HepG2 (cell line): ENCODE data around the gene UBAP2. TPM values are rescaled to one million over a fixed set of nuclear protein-coding genes. Genes with fewer than 3 reads are reported as not detected.

Source experiments
- ATAC-seq: fragments of 200-7000 bp; cut with Tn5 transposase; 3 replicates; pipeline ENCODE4 v1.9.1; 2020; ENCODE audit warnings: mild to moderate bottlenecking, moderate library complexity
- BruUV-seq: library from RNA; stranded (reverse); fragments of 400-500 nt; replicated peaks from 2 replicates; lab custom pipeline; 2021; lab: Mats Ljungman, UMichigan
- CTCF ChIA-PET: fragments of 300-600 bp; formaldehyde crosslinking; extraction: SDS; loops from one replicate; lab custom pipeline; 2021; ENCODE audit warnings: low total read pairs, inconsistent platforms, low intra/inter-chr PET ratio; lab: Yijun Ruan, JAX
- POLR2A ChIA-PET: fragments of 350-600 bp; sonication (Branson Sonifier 250); formaldehyde crosslinking; loops from one replicate; lab custom pipeline; 2020; ENCODE audit warnings: antibody characterized with exemption, inconsistent platforms; lab: Yijun Ruan, JAX
- DNase-seq: peaks from one replicate; pipeline ENCODE4 v3.0.0-alpha.2; 2015; ENCODE audit warnings: low spot score
- FAIRE-seq: peaks from 3 replicates; lab custom pipeline; 2011; peaks lifted over from hg19 to GRCh38; lab: Jason Lieb, UNC
- H2AFZ ChIP-seq: one replicate; pipeline ENCODE4 v1.6.1; 2011; ENCODE audit warnings: low read length, inconsistent platforms
- H3K27ac ChIP-seq: fragments of 300-600 bp; 3 replicates; pipeline ENCODE4 v1.8.0; 2011; ENCODE audit warnings: mixed run types, mild to moderate bottlenecking, mixed read lengths, low read length, inconsistent platforms; ENCODE audit not compliant: insufficient read depth; ENCODE audit errors: extremely low read length
- H3K27me3 ChIP-seq, 2 experiments: fragments of 200-600 bp in 1 of 2; 2 replicates in 1 of 2; 3 replicates in 1 of 2; pipeline versions ENCODE4 v1.6.0 to v1.8.0; 2011; ENCODE audit warnings: low read length in 2 of 2, mild to moderate bottlenecking in 2 of 2, moderate library complexity in 2 of 2, inconsistent platforms in 1 of 2; ENCODE audit not compliant: insufficient read depth in 2 of 2, control insufficient read depth in 1 of 2
- H3K36me3 ChIP-seq, 2 experiments: fragments of 200-600 bp in 1 of 2; replicated peaks in 1 of 2; 2 replicates in 1 of 2; 3 replicates in 1 of 2; pipeline versions ENCODE4 v1.5.1 to v1.8.0; 2011; ENCODE audit warnings: low read length in 2 of 2, inconsistent platforms in 1 of 2; ENCODE audit not compliant: insufficient read depth in 2 of 2, control insufficient read depth in 1 of 2
- H3K4me1 ChIP-seq: 2 replicates; pipeline ENCODE4 v1.5.1; 2012; ENCODE audit warnings: low read length, inconsistent platforms; ENCODE audit not compliant: insufficient read depth
- H3K4me2 ChIP-seq: 2 replicates; pipeline ENCODE4 v1.6.0; 2011; ENCODE audit warnings: low read depth, low read length, inconsistent platforms
- H3K4me3 ChIP-seq, 3 experiments: fragments of 200-600 bp in 1 of 3; sonication (generic), shearing (Covaris generic) in 1 of 3; replicated peaks in 1 of 3; 2 replicates each; pipeline ENCODE4 v1.5.1; 2011 to 2016; ENCODE audit warnings: low read length in 3 of 3, inconsistent platforms in 2 of 3, low read depth in 2 of 3, mild to moderate bottlenecking in 2 of 3, control low read depth in 1 of 3, mixed read lengths in 1 of 3; ENCODE audit not compliant: insufficient read depth in 1 of 3
- H3K79me2 ChIP-seq: one replicate; pipeline ENCODE4 v1.6.1; 2011; ENCODE audit warnings: low read length, inconsistent platforms; ENCODE audit not compliant: insufficient read depth
- H3K9ac ChIP-seq: 2 replicates; pipeline ENCODE4 v1.6.0; 2011; ENCODE audit warnings: mild to moderate bottlenecking, low read depth, low read length, inconsistent platforms; ENCODE audit not compliant: insufficient read depth
- H3K9me3 ChIP-seq: 2 replicates; pipeline ENCODE4 v1.5.1; 2012; ENCODE audit warnings: mild to moderate bottlenecking, low read length
- H4K20me1 ChIP-seq: 2 replicates; pipeline ENCODE4 v1.6.0; 2011; ENCODE audit warnings: inconsistent platforms, mild to moderate bottlenecking, low read length, moderate library complexity; ENCODE audit not compliant: insufficient read depth
- AGO2 ChIP-seq: fragments of 200-400 bp; formaldehyde crosslinking; optimal IDR thresholded peaks from 2 replicates; pipeline ENCODE3; 2017; ENCODE audit warnings: mild to moderate bottlenecking, low read depth, low read length, moderate library complexity
- NFYC ChIP-seq: IDR thresholded peaks from 2 replicates; pipeline ENCODE4 v1.6.1; 2016; ENCODE audit warnings: missing genetic modification reagents, missing compliant biosample characterization
- POLR2A ChIP-seq, 2 experiments: IDR thresholded peaks; 2 replicates each; pipeline ENCODE4 v1.6.1; 2011; ENCODE audit warnings: low read depth in 2 of 2, low read length in 2 of 2, mild to moderate bottlenecking in 1 of 2, moderate library complexity in 1 of 2; ENCODE audit not compliant: insufficient read depth in 1 of 2
- ZNF775 ChIP-seq: sonication (generic); formaldehyde crosslinking; IDR thresholded peaks from 2 replicates; pipeline ENCODE4 v1.4.0; 2020; ENCODE audit warnings: missing genetic modification reagents, mild to moderate bottlenecking, moderate library complexity, borderline replicate concordance
- WGBS: methylation state at CpG from one replicate; pipeline ENCODE4 v1.1.6; 2017; ENCODE audit warnings: low lambda C conversion rate; 5-methylcytosine and 5-hydroxymethylcytosine counted together
- in situ Hi-C: cut with HindIII; loops from 2 replicates; pipeline ENCODE4 v1.10.0; 2017; ENCODE audit warnings: low pct_unique_long_range_greater_than_20kb; ENCODE audit not compliant: extremely low pct_ligation_motif_present
- intact Hi-C: fragments of 100-400 bp; cut with micrococcal nuclease; formaldehyde crosslinking; loops from one replicate; pipeline ENCODE4 v1.10.0; 2022; ENCODE audit not compliant: unreplicated experiment
- polyA plus RNA-seq, 8 experiments: library from polyadenylated mRNA; depleted of rRNA in 3 of 8; stranded (reverse) in 7 of 8; unstranded in 1 of 8; fragments of >200 nt; fragmentation: Illumina TruSeq in 4 of 8; extraction: Trizol in 4 of 8; gene quantifications; 2 replicates each; pipeline versions ENCODE4 v1.2.1 to v1.2.3, GENCODE V29; 2011 to 2016; ENCODE audit warnings: low read depth in 4 of 8, missing spikeins in 1 of 8, mixed read lengths in 1 of 8; ENCODE audit not compliant: insufficient read depth in 1 of 8
- total RNA-seq, 5 experiments: library from RNA; depleted of rRNA; stranded (reverse); fragments of >200 nt; fragmentation: Illumina TruSeq; extraction: Trizol; gene quantifications; 2 replicates each; pipeline ENCODE4 v1.2.3, GENCODE V29; 2016; ENCODE audit warnings: low read depth in 1 of 5

Gene UBAP2
- total and polyA plus RNA-seq, 2 of the 13 experiments (the other 11 are each of a cell fraction or from before 2014, with no cell fraction given): 19.0 to 22.0 TPM

- no peak overlapping the region for H3K9ac ChIP-seq
- H3K27me3 ChIP-seq: no peaks in the 10 kb centered on the region
- H3K36me3 ChIP-seq: peaks cover 66 to 98% of the 10 kb centered on the region in 2 experiments
- peaks cover 14% of the 10 kb centered on the region for H3K4me1 ChIP-seq
- no peak overlapping the region for H3K4me3 ChIP-seq
- no peak overlapping the region for H3K4me2 ChIP-seq
- no peaks in the 10 kb centered on the region; the same call in 1 of the 2 replicates for H4K20me1 ChIP-seq
- intact Hi-C loops (no loop called here), in situ Hi-C loops (no loop called here)
- no TSS peak for BruUV-seq
- WGBS: 98% methylated on average over 5 of the region's 14 CpGs
- DNase-seq (no peak), ATAC-seq (no peak), FAIRE-seq (no peak)
- no peaks in the 10 kb centered on the region for H3K79me2 ChIP-seq
- H3K9me3 ChIP-seq: no peaks in the 10 kb centered on the region
- H3K27ac ChIP-seq: no peak overlapping the region
- no peak overlapping the region for H2AFZ ChIP-seq
- POLR2A ChIA-PET: no interaction called here
- no peak for TF ChIP-seq NFYC (CRISPR knock-in tag)
- TF ChIP-seq AGO2: peak; percentile 28
- CTCF ChIA-PET: interaction anchor here (1.0 to 1.5 kb wide), 2 partner anchors 99 to 150 kb away, joined by 3 to 6 read pairs; no protein-coding TSS in a partner anchor
Observed at GRCh38 chr9:33923998-33924701, 124.5 kb downstream of the UBAP2 start.

- intact Hi-C loops: no loop called here
- POLR2A ChIA-PET: no interaction called here
- no TSS peak for BruUV-seq
Observed at GRCh38 chr9:33923079-33923478, 125.6 kb downstream of the UBAP2 start.

More at GRCh38 chr9:33923079-33923478, 125.6 kb downstream of the UBAP2 start:
- CTCF ChIA-PET: no interaction called here
- H3K9ac ChIP-seq: no peak overlapping the region
- TF ChIP-seq POLR2A (IDR thresholded peaks at IDR 0.05; ENCODE audit: insufficient read depth in 1 of 2, low read depth in 2 of 2, low read length in 2 of 2): peak in 1 of 2 experiments; percentile 35; a peak in 1 of 4 replicates
- no peak for TF ChIP-seq ZNF775 (CRISPR knock-in tag)
- peak; percentile 33 for TF ChIP-seq AGO2
- DNase-seq (no peak), ATAC-seq (no peak), FAIRE-seq (no peak)
- no peaks in the 10 kb centered on the region for H3K27me3 ChIP-seq
- H3K4me1 ChIP-seq: peaks cover 14% of the 10 kb centered on the region
- H3K79me2 ChIP-seq: no peaks in the 10 kb centered on the region
- 90% methylated on average over 2 of the region's 4 CpGs for WGBS
- in situ Hi-C loops: no loop called here
- H3K9me3 ChIP-seq: no peaks in the 10 kb centered on the region
- H4K20me1 ChIP-seq: no peaks in the 10 kb centered on the region; the same call in 1 of the 2 replicates
- H3K27ac ChIP-seq: no peak overlapping the region
- H2AFZ ChIP-seq: no peak overlapping the region
- H3K4me2 ChIP-seq: no peak overlapping the region
- H3K36me3 ChIP-seq: peaks cover 63 to 98% of the 10 kb centered on the region in 2 experiments
- no peak overlapping the region for H3K4me3 ChIP-seq
